Measurements from ENCODE around the gene NXPH4. TPM values are rescaled to one million over a fixed set of nuclear protein-coding genes. Genes with fewer than 3 reads are reported as not detected.

Gene NXPH4
- total RNA-seq, 1 experiment from 2014 or later, result 20.3 TPM

DNA sequence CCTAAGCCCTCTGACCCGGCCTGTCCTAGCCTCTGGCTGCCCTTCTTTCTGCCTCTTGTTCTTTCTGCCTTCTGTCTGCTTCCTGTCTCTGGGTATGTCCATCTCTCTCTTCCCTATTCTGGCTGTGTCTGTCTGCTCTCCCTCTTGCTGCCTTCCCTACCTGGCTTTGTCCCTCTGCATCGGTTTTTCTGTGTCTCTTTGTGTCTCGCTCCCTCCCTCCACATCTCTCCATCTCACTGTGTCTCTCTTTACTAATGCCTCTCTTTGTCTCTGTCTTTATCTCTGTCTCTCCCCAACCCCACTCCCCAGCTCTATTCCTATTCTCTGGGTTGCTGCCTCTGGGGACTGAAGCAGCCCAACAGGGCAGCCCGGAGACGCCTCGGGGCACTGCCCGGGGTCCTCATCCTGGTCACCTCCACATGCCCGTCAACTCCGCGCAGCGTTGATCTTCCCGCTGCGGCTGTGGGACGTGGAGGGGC is 23.0 kb downstream of the NXPH4 start:
- no peak for DNase-seq
- peaks cover 8% of the 10 kb centered on the region for H4K20me1 ChIP-seq (ENCODE audit: insufficient read depth)
- no peaks in the 10 kb centered on the region for H3K79me2 ChIP-seq (ENCODE audit: low read depth)
- peaks cover 30% of the 10 kb centered on the region for H3K27me3 ChIP-seq (ENCODE audit: insufficient read depth, low read depth)
- 0 out of 2 replicates have a peak, but pooled peaks cover under 1% of the 10 kb centered on the region for H3K36me3 ChIP-seq (ENCODE audit: low read depth)
- no peaks in the 10 kb centered on the region for H3K9me2 ChIP-seq (ENCODE audit: insufficient read depth)
- CTCF ChIA-PET, result interaction anchor here (0.7 to 2.3 kb wide), 4 partner anchors 10 to 227 kb away, joined by 3 to 17 read pairs (median 10); partner anchors contain the start of gene SHMT2
- TF ChIP-seq, protein P1, sequence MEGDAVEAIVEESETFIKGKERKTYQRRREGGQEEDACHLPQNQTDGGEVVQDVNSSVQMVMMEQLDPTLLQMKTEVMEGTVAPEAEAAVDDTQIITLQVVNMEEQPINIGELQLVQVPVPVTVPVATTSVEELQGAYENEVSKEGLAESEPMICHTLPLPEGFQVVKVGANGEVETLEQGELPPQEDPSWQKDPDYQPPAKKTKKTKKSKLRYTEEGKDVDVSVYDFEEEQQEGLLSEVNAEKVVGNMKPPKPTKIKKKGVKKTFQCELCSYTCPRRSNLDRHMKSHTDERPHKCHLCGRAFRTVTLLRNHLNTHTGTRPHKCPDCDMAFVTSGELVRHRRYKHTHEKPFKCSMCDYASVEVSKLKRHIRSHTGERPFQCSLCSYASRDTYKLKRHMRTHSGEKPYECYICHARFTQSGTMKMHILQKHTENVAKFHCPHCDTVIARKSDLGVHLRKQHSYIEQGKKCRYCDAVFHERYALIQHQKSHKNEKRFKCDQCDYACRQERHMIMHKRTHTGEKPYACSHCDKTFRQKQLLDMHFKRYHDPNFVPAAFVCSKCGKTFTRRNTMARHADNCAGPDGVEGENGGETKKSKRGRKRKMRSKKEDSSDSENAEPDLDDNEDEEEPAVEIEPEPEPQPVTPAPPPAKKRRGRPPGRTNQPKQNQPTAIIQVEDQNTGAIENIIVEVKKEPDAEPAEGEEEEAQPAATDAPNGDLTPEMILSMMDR (conservative IDR thresholded peaks at IDR 0.05), result no peak
- no peak for TF ChIP-seq EZH2 (IDR thresholded peaks at IDR 0.05; ENCODE audit: low read depth)
- no peak overlapping the region for H2AFZ ChIP-seq
- H3K27ac ChIP-seq, result no peak overlapping the region
- H3K9me3 ChIP-seq (ENCODE audit: insufficient read depth, low read depth), result no peaks in the 10 kb centered on the region
- no peak overlapping the region for H3K4me3 ChIP-seq
- intact Hi-C loops (cut with micrococcal nuclease; ENCODE audit: unreplicated experiment), result loop anchor here (1.0 to 10.0 kb wide), 4 partner anchors 26 to 485 kb away; partner anchors contain the start of genes PRIM1 and STAT6
- peak overlapping the region; percentile 50; the same call in 1 of the 2 replicates for H3K4me2 ChIP-seq
- TSS peak; percentile 6 for BruUV-seq (replicated peaks)
- POLR2A ChIA-PET (ENCODE audit: unreplicated experiment), result no interaction called here
- H3K4me1 ChIP-seq (replicated peaks; ENCODE audit: insufficient read depth), result peaks cover 22% of the 10 kb centered on the region; the same call in 1 of the 2 replicates
- peaks cover 61% of the 10 kb centered on the region for H3F3A ChIP-seq (ENCODE audit: insufficient read depth, low read depth)

DNA sequence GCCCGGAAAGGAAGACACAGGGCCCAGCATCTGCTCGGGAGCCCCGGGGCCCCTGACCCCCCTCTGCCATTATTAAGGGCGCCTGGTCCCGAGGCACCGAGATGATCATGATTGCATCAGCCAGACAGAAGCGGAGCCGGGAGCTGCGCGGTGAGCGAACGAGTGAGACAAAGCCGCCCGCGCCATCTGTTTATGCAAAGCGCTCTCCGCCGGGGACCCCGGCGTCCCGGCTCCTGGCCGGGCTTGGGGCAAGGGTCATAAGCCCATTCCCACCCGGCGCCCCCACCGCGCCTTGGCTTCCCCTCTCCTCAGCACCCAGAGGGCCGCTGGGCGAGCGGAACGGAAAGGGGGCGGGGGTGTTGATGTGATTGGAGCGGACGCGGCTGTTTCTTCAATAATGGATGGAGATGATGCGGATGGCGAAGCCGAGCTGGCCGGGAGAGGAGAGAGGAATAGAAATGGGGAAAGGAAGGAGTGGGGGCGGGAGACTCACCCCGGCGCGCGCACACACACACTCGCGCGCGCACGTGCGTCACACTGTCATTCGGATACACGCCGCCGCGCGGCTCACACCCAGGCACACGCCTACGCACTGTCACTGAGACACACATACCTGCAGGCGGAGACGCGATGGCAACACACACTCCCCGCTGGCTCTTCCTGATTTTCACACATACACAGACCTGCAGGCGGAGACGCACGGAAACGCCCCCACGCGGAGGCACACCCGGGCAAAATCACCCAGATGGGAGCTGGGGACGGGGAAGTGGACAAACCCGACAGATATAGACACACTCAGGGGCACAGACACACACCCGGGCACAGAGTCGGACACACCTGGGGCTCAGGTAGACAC is 23.7 kb downstream of the NXPH4 start:
- H3K4me1 ChIP-seq (replicated peaks; ENCODE audit: insufficient read depth), result peaks cover 22% of the 10 kb centered on the region; the same call in 1 of the 2 replicates
- intact Hi-C loops (cut with micrococcal nuclease; ENCODE audit: unreplicated experiment), result loop anchor here (5.0 to 10.0 kb wide), 3 partner anchors 58 to 485 kb away; partner anchors contain the start of genes PRIM1 and STAT6
- no peaks in the 10 kb centered on the region for H3K9me3 ChIP-seq (ENCODE audit: insufficient read depth, low read depth)
- H2AFZ ChIP-seq, result no peak overlapping the region
- peaks cover 8% of the 10 kb centered on the region for H4K20me1 ChIP-seq (ENCODE audit: insufficient read depth)
- H3F3A ChIP-seq (ENCODE audit: insufficient read depth, low read depth), result peaks cover 65% of the 10 kb centered on the region
- H3K9me2 ChIP-seq (ENCODE audit: insufficient read depth), result no peaks in the 10 kb centered on the region
- H3K27me3 ChIP-seq (ENCODE audit: insufficient read depth, low read depth), result peaks cover 30% of the 10 kb centered on the region
- DNase-seq, result peak in 1 of 2 experiments; percentile 45
- ChIA-PET POLR2A (ENCODE audit: unreplicated experiment) (interaction anchor here (0.5 kb wide), 1 partner anchor 111 kb away, joined by 3 read pairs; no protein-coding TSS in a partner anchor), CTCF (interaction anchor here (0.6 to 1.5 kb wide), 4 partner anchors 11 to 1155 kb away, joined by 3 to 14 read pairs (median 5); partner anchors contain the start of gene SHMT2)
- no peak for TF ChIP-seq EZH2 (IDR thresholded peaks at IDR 0.05; ENCODE audit: low read depth)
- TF ChIP-seq, protein P1 (conservative IDR thresholded peaks at IDR 0.05), result no peak
- TSS peak; percentile 21 for BruUV-seq (replicated peaks)
- peak overlapping the region; percentile 50 for H3K4me2 ChIP-seq
- H3K36me3 ChIP-seq (ENCODE audit: low read depth), result no peaks in the 10 kb centered on the region
- H3K27ac ChIP-seq, result no peak overlapping the region
- H3K79me2 ChIP-seq (ENCODE audit: low read depth), result no peaks in the 10 kb centered on the region
- no peak overlapping the region; the same call in 1 of the 2 replicates for H3K4me3 ChIP-seq

DNA sequence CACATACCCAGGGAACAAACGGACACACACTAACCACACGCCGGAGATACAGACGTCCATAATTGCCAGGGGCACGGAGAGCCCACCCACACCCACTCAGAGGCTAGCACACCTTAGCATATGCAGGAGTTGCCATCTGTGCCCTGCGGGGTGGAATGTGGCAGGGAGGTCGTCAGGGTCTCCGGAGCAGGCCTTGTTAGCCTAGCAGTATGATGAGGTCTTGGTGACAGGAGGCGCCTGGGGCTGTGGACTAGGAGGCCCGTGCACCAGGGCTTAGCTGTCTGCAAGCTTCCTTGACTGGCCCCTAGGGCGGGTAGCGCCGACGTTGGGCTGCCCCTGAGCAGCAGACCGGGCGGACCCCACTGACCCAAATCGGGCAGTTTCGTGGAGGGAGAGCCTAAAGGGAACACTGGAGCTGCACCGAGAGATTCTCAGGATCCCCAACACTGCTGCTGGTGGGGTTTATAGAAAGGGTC is 24.4 kb downstream of the NXPH4 start:
- H3K9me3 ChIP-seq (ENCODE audit: insufficient read depth, low read depth), result no peaks in the 10 kb centered on the region
- ChIA-PET CTCF (interaction anchor here (0.6 to 1.5 kb wide), 2 partner anchors 27 to 1155 kb away, joined by 6 to 14 read pairs; no protein-coding TSS in a partner anchor), POLR2A (ENCODE audit: unreplicated experiment) (interaction anchor here (0.5 kb wide), 1 partner anchor 111 kb away, joined by 3 read pairs; no protein-coding TSS in a partner anchor)
- H3K36me3 ChIP-seq (ENCODE audit: low read depth), result no peaks in the 10 kb centered on the region
- no peak for TF ChIP-seq EZH2 (IDR thresholded peaks at IDR 0.05; ENCODE audit: low read depth)
- TF ChIP-seq, protein P1 (conservative IDR thresholded peaks at IDR 0.05), result no peak
- H3K27ac ChIP-seq, result no peak overlapping the region
- H2AFZ ChIP-seq, result no peak overlapping the region
- no peaks in the 10 kb centered on the region for H3K79me2 ChIP-seq (ENCODE audit: low read depth)
- H3K9me2 ChIP-seq (ENCODE audit: insufficient read depth), result no peaks in the 10 kb centered on the region
- no TSS peak for BruUV-seq (replicated peaks)
- 0 out of 2 replicates have a peak, but pooled peaks cover 2% of the 10 kb centered on the region for H4K20me1 ChIP-seq (ENCODE audit: insufficient read depth)
- DNase-seq, result no peak
- intact Hi-C loops (cut with micrococcal nuclease; ENCODE audit: unreplicated experiment), result loop anchor here (5.0 to 10.0 kb wide), 3 partner anchors 59 to 486 kb away; partner anchors contain the start of genes PRIM1 and STAT6
- H3K4me3 ChIP-seq, result no peak overlapping the region; the same call in 1 of the 2 replicates
- peak overlapping the region; percentile 50; the same call in 1 of the 2 replicates for H3K4me2 ChIP-seq
- H3K27me3 ChIP-seq (ENCODE audit: insufficient read depth, low read depth), result peaks cover 30% of the 10 kb centered on the region
- peaks cover 22% of the 10 kb centered on the region; the same call in 1 of the 2 replicates for H3K4me1 ChIP-seq (replicated peaks; ENCODE audit: insufficient read depth)
- peaks cover 64% of the 10 kb centered on the region for H3F3A ChIP-seq (ENCODE audit: insufficient read depth, low read depth)

Measured in PC-9 (cell line).